Measurements from ENCODE around the gene PLEK. TPM values are rescaled to one million over a fixed set of nuclear protein-coding genes. Genes with fewer than 3 reads are reported as not detected.
"Not testable (repeated sequence)": the region's sequence is repeated elsewhere in the genome, so short reads cannot be mapped to it uniquely, and the experiment has no call there.

The PLEK gene
- total RNA-seq, 1 experiment from 2014 or later, result not detected

GRCh38 chr2:68435615-68436014 is 70.5 kb downstream of the PLEK start:
- DNase-seq (ENCODE audit: extremely low read depth, low read depth), result no peak

DNA sequence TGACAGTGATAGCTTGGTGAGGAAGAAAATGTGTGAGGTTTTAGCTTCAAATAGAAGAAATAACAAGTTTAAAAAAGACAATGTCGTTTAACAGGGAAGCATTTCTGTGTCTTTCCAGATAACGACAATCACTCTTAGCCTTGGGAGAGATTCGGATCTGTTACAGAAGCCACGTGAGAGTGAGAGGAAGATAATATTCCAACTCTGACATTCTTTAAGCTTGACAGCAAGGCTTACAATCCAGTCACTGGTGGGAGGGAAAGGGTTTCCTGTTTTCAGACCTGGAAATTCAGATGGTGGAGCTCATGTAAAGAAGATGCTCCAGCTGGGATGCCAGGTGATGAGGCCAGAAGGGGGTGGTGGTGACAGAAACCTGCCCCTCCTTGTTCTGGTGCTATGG is 71.2 kb downstream of the PLEK start:
- no peak for DNase-seq (ENCODE audit: extremely low read depth, low read depth)

GRCh38 chr2:68438455-68439303 is 73.6 kb downstream of the PLEK start:
- no peak for DNase-seq (ENCODE audit: extremely low read depth, low read depth)

- DNase-seq (ENCODE audit: extremely low read depth, low read depth), result peak; percentile 88
Measured at GRCh38 chr2:68441179-68441993, 76.3 kb downstream of the PLEK start.

- DNase-seq (ENCODE audit: extremely low read depth, low read depth), result no peak
Measured at GRCh38 chr2:68441994-68442322, 76.9 kb downstream of the PLEK start.

GRCh38 chr2:68446425-68446824 is 81.3 kb downstream of the PLEK start:
- not testable (repeated sequence) for DNase-seq (ENCODE audit: extremely low read depth, low read depth)

Other genes starting within 250 kb of the PLEK start
- gene PNO1, start 207.4 kb upstream of the PLEK start, total RNA-seq (2014; rRNA removed; shearing (Covaris generic)), result 59.2 and 61.6 TPM in 2 replicates
- gene PPP3R1, start 112.8 kb upstream of the PLEK start, total RNA-seq (2014; rRNA removed; shearing (Covaris generic)), result 39.3 and 45.2 TPM in 2 replicates
- 6.2 and 7.3 TPM in 2 replicates for gene CNRIP1, start 45.3 kb upstream of the PLEK start, total RNA-seq (2014; rRNA removed; shearing (Covaris generic))
- 0.75 and 1.2 TPM in 2 replicates for gene FBXO48, start 102.0 kb downstream of the PLEK start, total RNA-seq (2014; rRNA removed; shearing (Covaris generic))
- 0.46 and 1.2 TPM in 2 replicates for gene APLF, start 102.3 kb downstream of the PLEK start, total RNA-seq (2014; rRNA removed; shearing (Covaris generic))

All from NCI-H460 (cell line).